Activated CD4-positive, alpha-beta T cell treated with anti-CD3 and anti-CD28 coated beads, Interleukin-2, amount 50 U/mL, for 24 hours (primary cell): ENCODE data around the gene LTBP3.

Source experiments
- DNase-seq, 2 donors: peaks; one replicate each; pipeline ENCODE4 v3.0.0-alpha.2; 2020; ENCODE audit warnings: low read depth in 1 of 2, low spot score in 1 of 2

The LTBP3 gene

GRCh38 chr11:65498727-65498976 lies 59.5 kb downstream of the LTBP3 start:
- DNase-seq, result no peak

GRCh38 chr11:65498042-65498726 lies 60.0 kb downstream of the LTBP3 start:
- DNase-seq, result peak in 1 of 2 donors; percentile 64

- peak; percentile 95 to 96 for DNase-seq
These were observed 60.8 kb downstream of the LTBP3 start for GRCh38 chr11:65497141-65498041.

- DNase-seq, result no peak
These were observed 61.6 kb downstream of the LTBP3 start for GRCh38 chr11:65496304-65497140.

- no peak for DNase-seq
These were observed 64.6 kb downstream of the LTBP3 start for GRCh38 chr11:65493367-65494176.

GRCh38 chr11:65492637-65493366 lies 65.4 kb downstream of the LTBP3 start:
- no peak for DNase-seq

GRCh38 chr11:65492387-65492636 lies 65.8 kb downstream of the LTBP3 start:
- no peak for DNase-seq

- DNase-seq, result no peak
These were observed 66.4 kb downstream of the LTBP3 start for GRCh38 chr11:65491614-65492386.

- DNase-seq, result no peak
These were observed 67.0 kb downstream of the LTBP3 start for GRCh38 chr11:65491163-65491465.

GRCh38 chr11:65489706-65490320 lies 68.3 kb downstream of the LTBP3 start:
- no peak for DNase-seq

GRCh38 chr11:65489035-65489705 lies 69.0 kb downstream of the LTBP3 start:
- no peak for DNase-seq
